SK-N-SH (cell line): Measurements from ENCODE around the gene BABAM1. TPM values are rescaled to one million over a fixed set of nuclear protein-coding genes. Genes with fewer than 3 reads are reported as not detected.

Experiments
- CTCF ChIA-PET: fragments of 300-600, 350-600 bp; formaldehyde crosslinking; extraction: SDS; loops from one replicate; lab custom pipeline; 2021; lab: Yijun Ruan, JAX
- POLR2A ChIA-PET: fragments of 350-600 bp; sonication (Branson Sonifier 250); formaldehyde crosslinking; extraction: SDS; loops from one replicate; lab custom pipeline; 2020; ENCODE audit warnings: antibody characterized with exemption, inconsistent platforms; lab: Yijun Ruan, JAX
- DNase-seq: peaks from one replicate; pipeline ENCODE4 v3.0.0; 2012
- H2AFZ ChIP-seq: fragments of 200-600 bp; sonication (generic); 2 replicates; pipeline ENCODE4 v1.8.1; 2016; ENCODE audit warnings: antibody characterized with exemption, mild to moderate bottlenecking, low read depth
- H3F3A ChIP-seq: fragments of 200-600 bp; sonication (generic); replicated peaks from 2 replicates; pipeline ENCODE3; 2016; ENCODE audit warnings: antibody characterized with exemption, mild to moderate bottlenecking; ENCODE audit not compliant: insufficient read depth
- H3K27ac ChIP-seq, 2 experiments: fragments of 200-500 bp in 1 of 2; fragments of 200-600 bp in 1 of 2; sonication (Bioruptor generic) in 1 of 2; sonication (generic), shearing (Covaris generic) in 1 of 2; 2 replicates each; pipeline versions ENCODE4 v1.5.1 to v1.6.1; 2014 to 2016; ENCODE audit warnings: low read depth in 2 of 2, inconsistent platforms in 1 of 2, low read length in 1 of 2, mild to moderate bottlenecking in 1 of 2, mixed read lengths in 1 of 2
- H3K27me3 ChIP-seq: fragments of 200-600 bp; sonication (generic), shearing (Covaris generic); 2 replicates; pipeline ENCODE4 v1.6.1; 2016; ENCODE audit warnings: mixed run types; ENCODE audit not compliant: insufficient read depth
- H3K36me3 ChIP-seq, 2 experiments: fragments of 200-500 bp in 1 of 2; fragments of 200-600 bp in 1 of 2; sonication (Bioruptor generic) in 1 of 2; sonication (generic) in 1 of 2; replicated peaks in 1 of 2; 2 replicates each; pipeline versions ENCODE3 to v1.5.1; 2014 to 2016; ENCODE audit warnings: low read length in 1 of 2, mild to moderate bottlenecking in 1 of 2; ENCODE audit not compliant: insufficient read depth in 2 of 2, control insufficient read depth in 1 of 2
- H3K4me1 ChIP-seq, 2 experiments: fragments of 200-500 bp in 1 of 2; fragments of 200-600 bp in 1 of 2; sonication (Bioruptor generic) in 1 of 2; sonication (generic), shearing (Covaris generic) in 1 of 2; 2 replicates each; pipeline versions ENCODE4 v1.5.1 to v1.6.1; 2014 to 2016; ENCODE audit warnings: low read depth in 1 of 2, low read length in 1 of 2, mixed run types in 1 of 2; ENCODE audit not compliant: insufficient read depth in 2 of 2, control insufficient read depth in 1 of 2
- H3K4me2 ChIP-seq: fragments of 200-600 bp; sonication (generic), shearing (Covaris generic); 2 replicates; pipeline ENCODE4 v1.6.1; 2017; ENCODE audit warnings: mixed run types
- H3K4me3 ChIP-seq, 2 experiments: fragments of 200-500 bp in 1 of 2; fragments of 200-600 bp in 1 of 2; sonication (Bioruptor generic) in 1 of 2; sonication (generic), shearing (Covaris generic) in 1 of 2; 2 replicates each; pipeline versions ENCODE4 v1.5.1 to v1.8.1; 2014 to 2016; ENCODE audit warnings: low read depth in 2 of 2, inconsistent platforms in 1 of 2, low read length in 1 of 2, mild to moderate bottlenecking in 1 of 2, mixed read lengths in 1 of 2, moderate library complexity in 1 of 2
- H3K79me2 ChIP-seq: fragments of 200-600 bp; sonication (generic); 2 replicates; pipeline ENCODE4 v1.8.1; 2017; ENCODE audit warnings: mild to moderate bottlenecking; ENCODE audit not compliant: insufficient read depth
- H3K9ac ChIP-seq: fragments of 200-600 bp; sonication (generic); 2 replicates; pipeline ENCODE4 v1.6.1; 2017; ENCODE audit warnings: mixed run types
- H3K9me2 ChIP-seq: fragments of 200-600 bp; sonication (generic); 2 replicates; pipeline ENCODE4 v1.6.1; 2017; ENCODE audit warnings: mixed run types
- H3K9me3 ChIP-seq: fragments of 200-600 bp; sonication (generic); 2 replicates; pipeline ENCODE4 v1.6.1; 2017; ENCODE audit warnings: mixed run types, mild to moderate bottlenecking, moderate library complexity
- H4K20me1 ChIP-seq: fragments of 200-600 bp; sonication (generic); 2 replicates; pipeline ENCODE4 v1.6.1; 2017; ENCODE audit warnings: mild to moderate bottlenecking, mixed run types; ENCODE audit not compliant: insufficient read depth
- ELF1 ChIP-seq: IDR thresholded peaks from 2 replicates; pipeline ENCODE4 v1.4.0; 2012
- FOSL2 ChIP-seq: IDR thresholded peaks from 2 replicates; pipeline ENCODE4 v1.4.0; 2012; ENCODE audit warnings: low read depth, mild to moderate bottlenecking, moderate library complexity, borderline replicate concordance
- FOXJ3 ChIP-seq: sonication (generic); formaldehyde crosslinking; IDR thresholded peaks from 2 replicates; pipeline ENCODE4 v1.5.1; 2020; ENCODE audit warnings: mild to moderate bottlenecking, missing genetic modification reagents
- GABPA ChIP-seq: IDR thresholded peaks from 2 replicates; pipeline ENCODE4 v1.4.0; 2012; ENCODE audit warnings: low read depth, mild to moderate bottlenecking
- IRF3 ChIP-seq: fragments of 150-350 bp; IDR thresholded peaks from 2 replicates; pipeline ENCODE4 v1.6.1; 2016; ENCODE audit warnings: mild to moderate bottlenecking, low read depth, low read length
- MEF2A ChIP-seq: IDR thresholded peaks from 2 replicates; pipeline ENCODE4 v1.4.0; 2012; ENCODE audit warnings: low read depth, borderline replicate concordance
- MXI1 ChIP-seq: IDR thresholded peaks from 2 replicates; pipeline ENCODE4 v1.6.1; 2012; ENCODE audit warnings: mild to moderate bottlenecking, low read depth, low read length, improper control_type of control experiment
- NFIC ChIP-seq: IDR thresholded peaks from 2 replicates; pipeline ENCODE4 v1.4.0; 2012; ENCODE audit warnings: borderline replicate concordance
- POLR2AphosphoS5 ChIP-seq: IDR thresholded peaks from 2 replicates; pipeline ENCODE4 v1.6.1; 2012; ENCODE audit warnings: low read depth, low read length
- RAD21 ChIP-seq: IDR thresholded peaks from 2 replicates; pipeline ENCODE4 v1.6.1; 2012; ENCODE audit warnings: mild to moderate bottlenecking, low read length
- RFX5 ChIP-seq: IDR thresholded peaks from 2 replicates; pipeline ENCODE4 v1.6.1; 2012; ENCODE audit warnings: mild to moderate bottlenecking, improper control_type of control experiment, low read length
- YY1 ChIP-seq: IDR thresholded peaks from 2 replicates; pipeline ENCODE4 v1.4.0; 2012; ENCODE audit warnings: low read depth, mild to moderate bottlenecking
- WGBS: methylation state at CpG from one replicate; pipeline ENCODE4 v1.1.6; 2017; ENCODE audit warnings: low lambda C conversion rate; 5-methylcytosine and 5-hydroxymethylcytosine counted together
- polyA plus RNA-seq, 3 experiments: library from polyadenylated mRNA; depleted of rRNA; stranded (reverse); fragments of >200 nt; gene quantifications; 2 replicates each; pipeline ENCODE4 v1.2.3, GENCODE V29; 2012
- TF ChIP-seq, protein P1 (sequence below): fragments of 150-350 bp; IDR thresholded peaks from 2 replicates; pipeline ENCODE4 v1.6.1; 2017; ENCODE audit warnings: antibody characterized with exemption, low read length, low read depth, borderline replicate concordance
- TF ChIP-seq, protein P2 (sequence below): IDR thresholded peaks from 2 replicates; pipeline ENCODE4; 2012
- TF ChIP-seq, protein P3 (sequence below): IDR thresholded peaks from 2 replicates; pipeline ENCODE4 v1.4.0; 2012; ENCODE audit warnings: low read depth
- TF ChIP-seq, protein P4 (sequence below): fragments of 200-600 bp; sonication (generic); IDR thresholded peaks from 2 replicates; pipeline ENCODE4 v1.6.1; 2017; ENCODE audit warnings: antibody characterized with exemption, mild to moderate bottlenecking, moderate library complexity
- TF ChIP-seq, protein P5 (sequence below): IDR thresholded peaks from 2 replicates; pipeline ENCODE4 v1.6.1; 2012; ENCODE audit warnings: mild to moderate bottlenecking, low read depth, low read length, moderate library complexity

The BABAM1 gene
- polyA plus RNA-seq, 1 of the 3 experiments (the other 2 are of a cell fraction): 192 TPM

DNA sequence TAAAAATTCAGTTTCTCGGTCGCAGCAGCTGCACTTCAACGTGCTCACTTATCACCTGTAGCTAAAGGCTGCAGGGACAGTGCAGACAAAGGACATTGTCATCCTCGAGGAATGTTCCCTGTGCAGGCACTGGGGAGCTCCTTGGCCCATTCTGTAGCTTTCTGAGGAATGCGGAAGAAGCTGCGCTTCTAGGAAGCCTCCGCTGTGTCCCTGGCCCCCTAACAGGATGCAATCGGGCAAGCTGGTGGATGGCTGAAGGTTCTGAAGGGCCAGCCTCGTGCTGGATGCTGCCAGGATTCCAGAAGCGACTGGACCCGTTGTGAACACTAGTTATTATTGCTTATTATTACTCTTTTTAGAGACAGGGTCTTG, 59.3 kb downstream of the BABAM1 start:
- Histone ChIP-seq H3K79me2 (no peaks in the 10 kb centered on the region), H3K9me3 (no peaks in the 10 kb centered on the region), H3K9ac (no peak overlapping the region), H3K4me2 (no peak overlapping the region), H3K27ac (no peak overlapping the region), H3K9me2 (no peaks in the 10 kb centered on the region), H3F3A (no peaks in the 10 kb centered on the region), H3K27me3 (no peaks in the 10 kb centered on the region), H2AFZ (no peak overlapping the region), H4K20me1 (no peaks in the 10 kb centered on the region), H3K36me3 (peaks cover 0 to 22% of the 10 kb centered on the region in 2 experiments), H3K4me1 (no peaks in the 10 kb centered on the region), H3K4me3 (no peak overlapping the region)
- CTCF ChIA-PET: interaction anchor here (1.3 kb wide), 1 partner anchor 15 kb away, joined by 4 read pairs; no protein-coding TSS in a partner anchor
- WGBS: 90% methylated on average over 10 of the region's 11 CpGs
- TF ChIP-seq FOSL2: no peak
- TF ChIP-seq FOXJ3: no peak
- TF ChIP-seq GABPA: no peak
- no peak for TF ChIP-seq RFX5
- no peak for TF ChIP-seq MEF2A
- TF ChIP-seq, protein P1, sequence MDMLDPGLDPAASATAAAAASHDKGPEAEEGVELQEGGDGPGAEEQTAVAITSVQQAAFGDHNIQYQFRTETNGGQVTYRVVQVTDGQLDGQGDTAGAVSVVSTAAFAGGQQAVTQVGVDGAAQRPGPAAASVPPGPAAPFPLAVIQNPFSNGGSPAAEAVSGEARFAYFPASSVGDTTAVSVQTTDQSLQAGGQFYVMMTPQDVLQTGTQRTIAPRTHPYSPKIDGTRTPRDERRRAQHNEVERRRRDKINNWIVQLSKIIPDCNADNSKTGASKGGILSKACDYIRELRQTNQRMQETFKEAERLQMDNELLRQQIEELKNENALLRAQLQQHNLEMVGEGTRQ: no peak
- TF ChIP-seq, protein P2, sequence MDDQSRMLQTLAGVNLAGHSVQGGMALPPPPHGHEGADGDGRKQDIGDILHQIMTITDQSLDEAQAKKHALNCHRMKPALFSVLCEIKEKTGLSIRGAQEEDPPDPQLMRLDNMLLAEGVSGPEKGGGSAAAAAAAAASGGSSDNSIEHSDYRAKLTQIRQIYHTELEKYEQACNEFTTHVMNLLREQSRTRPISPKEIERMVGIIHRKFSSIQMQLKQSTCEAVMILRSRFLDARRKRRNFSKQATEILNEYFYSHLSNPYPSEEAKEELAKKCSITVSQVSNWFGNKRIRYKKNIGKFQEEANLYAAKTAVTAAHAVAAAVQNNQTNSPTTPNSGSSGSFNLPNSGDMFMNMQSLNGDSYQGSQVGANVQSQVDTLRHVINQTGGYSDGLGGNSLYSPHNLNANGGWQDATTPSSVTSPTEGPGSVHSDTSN: no peak
- TF ChIP-seq YY1: no peak
- TF ChIP-seq, protein P3, sequence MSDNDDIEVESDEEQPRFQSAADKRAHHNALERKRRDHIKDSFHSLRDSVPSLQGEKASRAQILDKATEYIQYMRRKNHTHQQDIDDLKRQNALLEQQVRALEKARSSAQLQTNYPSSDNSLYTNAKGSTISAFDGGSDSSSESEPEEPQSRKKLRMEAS: no peak
- TF ChIP-seq, protein P4, sequence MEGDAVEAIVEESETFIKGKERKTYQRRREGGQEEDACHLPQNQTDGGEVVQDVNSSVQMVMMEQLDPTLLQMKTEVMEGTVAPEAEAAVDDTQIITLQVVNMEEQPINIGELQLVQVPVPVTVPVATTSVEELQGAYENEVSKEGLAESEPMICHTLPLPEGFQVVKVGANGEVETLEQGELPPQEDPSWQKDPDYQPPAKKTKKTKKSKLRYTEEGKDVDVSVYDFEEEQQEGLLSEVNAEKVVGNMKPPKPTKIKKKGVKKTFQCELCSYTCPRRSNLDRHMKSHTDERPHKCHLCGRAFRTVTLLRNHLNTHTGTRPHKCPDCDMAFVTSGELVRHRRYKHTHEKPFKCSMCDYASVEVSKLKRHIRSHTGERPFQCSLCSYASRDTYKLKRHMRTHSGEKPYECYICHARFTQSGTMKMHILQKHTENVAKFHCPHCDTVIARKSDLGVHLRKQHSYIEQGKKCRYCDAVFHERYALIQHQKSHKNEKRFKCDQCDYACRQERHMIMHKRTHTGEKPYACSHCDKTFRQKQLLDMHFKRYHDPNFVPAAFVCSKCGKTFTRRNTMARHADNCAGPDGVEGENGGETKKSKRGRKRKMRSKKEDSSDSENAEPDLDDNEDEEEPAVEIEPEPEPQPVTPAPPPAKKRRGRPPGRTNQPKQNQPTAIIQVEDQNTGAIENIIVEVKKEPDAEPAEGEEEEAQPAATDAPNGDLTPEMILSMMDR: no peak
- no peak for TF ChIP-seq ELF1
- no peak for TF ChIP-seq NFIC
- TF ChIP-seq IRF3: no peak
- TF ChIP-seq POLR2AphosphoS5: no peak
- no peak for TF ChIP-seq RAD21
- TF ChIP-seq, protein P5, sequence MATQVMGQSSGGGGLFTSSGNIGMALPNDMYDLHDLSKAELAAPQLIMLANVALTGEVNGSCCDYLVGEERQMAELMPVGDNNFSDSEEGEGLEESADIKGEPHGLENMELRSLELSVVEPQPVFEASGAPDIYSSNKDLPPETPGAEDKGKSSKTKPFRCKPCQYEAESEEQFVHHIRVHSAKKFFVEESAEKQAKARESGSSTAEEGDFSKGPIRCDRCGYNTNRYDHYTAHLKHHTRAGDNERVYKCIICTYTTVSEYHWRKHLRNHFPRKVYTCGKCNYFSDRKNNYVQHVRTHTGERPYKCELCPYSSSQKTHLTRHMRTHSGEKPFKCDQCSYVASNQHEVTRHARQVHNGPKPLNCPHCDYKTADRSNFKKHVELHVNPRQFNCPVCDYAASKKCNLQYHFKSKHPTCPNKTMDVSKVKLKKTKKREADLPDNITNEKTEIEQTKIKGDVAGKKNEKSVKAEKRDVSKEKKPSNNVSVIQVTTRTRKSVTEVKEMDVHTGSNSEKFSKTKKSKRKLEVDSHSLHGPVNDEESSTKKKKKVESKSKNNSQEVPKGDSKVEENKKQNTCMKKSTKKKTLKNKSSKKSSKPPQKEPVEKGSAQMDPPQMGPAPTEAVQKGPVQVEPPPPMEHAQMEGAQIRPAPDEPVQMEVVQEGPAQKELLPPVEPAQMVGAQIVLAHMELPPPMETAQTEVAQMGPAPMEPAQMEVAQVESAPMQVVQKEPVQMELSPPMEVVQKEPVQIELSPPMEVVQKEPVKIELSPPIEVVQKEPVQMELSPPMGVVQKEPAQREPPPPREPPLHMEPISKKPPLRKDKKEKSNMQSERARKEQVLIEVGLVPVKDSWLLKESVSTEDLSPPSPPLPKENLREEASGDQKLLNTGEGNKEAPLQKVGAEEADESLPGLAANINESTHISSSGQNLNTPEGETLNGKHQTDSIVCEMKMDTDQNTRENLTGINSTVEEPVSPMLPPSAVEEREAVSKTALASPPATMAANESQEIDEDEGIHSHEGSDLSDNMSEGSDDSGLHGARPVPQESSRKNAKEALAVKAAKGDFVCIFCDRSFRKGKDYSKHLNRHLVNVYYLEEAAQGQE: no peak
- TF ChIP-seq MXI1: no peak
- POLR2A ChIA-PET: interaction anchor here (1.1 kb wide), 1 partner anchor 17 kb away, joined by 4 read pairs; the partner anchor contains the start of gene DDA1
- DNase-seq: no peak
